Lower leg skin (tissue), 4 donors: ENCODE measurements around the gene ZC3H8. TPM values are rescaled to one million over a fixed set of nuclear protein-coding genes. Genes with fewer than 3 reads are reported as not detected.

Experiments
- DNase-seq, 2 donors: peaks; one replicate each; pipeline ENCODE4 v3.0.0-alpha.2; 2019; ENCODE audit warnings: low spot score in 2 of 2
- H3K4me3 ChIP-seq: fragments of 200-600 bp; sonication (generic); 2 replicates; pipeline ENCODE4 v1.5.1; 2017; ENCODE audit warnings: mild to moderate bottlenecking, low read depth; ENCODE audit not compliant: poor library complexity, severe bottlenecking
- POLR2A ChIP-seq, 2 donors: fragments of 450-650 bp; IDR thresholded peaks; one replicate each; pipeline ENCODE4 v1.6.1; 2016 to 2017; ENCODE audit warnings: antibody characterized with exemption in 2 of 2, mild to moderate bottlenecking in 1 of 2, moderate library complexity in 1 of 2
- WGBS, 2 donors: methylation state at CpG; one replicate each; pipeline ENCODE4 v1.1.5; 2018; 5-methylcytosine and 5-hydroxymethylcytosine counted together
- intact Hi-C: fragments of 100-400 bp; cut with DNase I; formaldehyde crosslinking; loops from one replicate; pipeline ENCODE4 v1.15.0; 2023; ENCODE audit warnings: low total_unique reads
- total RNA-seq, 4 donors: library from RNA; depleted of rRNA; stranded (reverse); fragments of >200 nt; gene quantifications; one replicate each; pipeline ENCODE4 v1.1.0, GENCODE V29; 2016
- TF ChIP-seq, protein P1 (sequence below), 3 donors: fragments of 450-650 bp; IDR thresholded peaks; one replicate each; pipeline ENCODE4 v1.5.1; 2016; ENCODE audit warnings: antibody characterized with exemption in 3 of 3, mild to moderate bottlenecking in 3 of 3, moderate library complexity in 2 of 3

ZC3H8 gene
- total RNA-seq, 4 donors from 2014 or later = 7.9 to 41.0 (median 12.4) TPM

DNA sequence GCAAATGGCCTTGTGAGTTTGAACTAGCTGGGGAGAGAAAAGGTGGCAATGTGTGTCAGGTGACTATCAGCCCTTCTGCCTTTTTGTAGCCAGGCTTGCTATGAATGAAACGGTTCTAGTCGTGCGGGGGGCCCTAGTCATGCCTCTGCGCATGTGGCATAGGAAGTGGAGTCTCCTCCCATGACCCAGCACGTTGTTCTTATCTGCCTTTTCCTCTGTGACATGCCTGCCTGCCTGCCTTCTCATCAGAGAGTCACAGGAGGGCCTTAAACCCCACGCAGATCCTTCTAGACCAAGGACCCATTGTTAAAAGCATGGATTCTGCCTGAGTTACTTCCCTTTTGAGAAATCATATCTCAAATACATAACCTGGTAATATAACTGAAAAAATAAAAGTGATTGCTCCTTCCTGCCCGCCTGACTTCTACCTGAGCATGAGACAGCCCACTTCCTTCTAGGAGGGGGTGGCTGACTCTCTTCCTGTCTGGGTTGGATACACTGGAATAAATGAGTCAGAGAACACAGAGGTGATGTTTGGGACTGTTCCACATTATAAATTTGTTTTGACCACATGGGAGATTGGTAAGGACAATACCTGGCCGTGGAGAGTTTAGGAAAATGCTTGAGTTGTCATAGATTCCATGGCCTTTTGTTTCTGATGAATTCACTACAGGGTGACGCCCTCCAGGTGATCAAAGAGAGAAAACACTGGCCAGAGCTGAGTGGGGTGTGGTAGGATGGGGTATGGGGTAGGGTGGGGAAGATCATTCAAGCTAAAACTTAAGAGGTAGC lies 66.8 kb downstream of the ZC3H8 start:
- TF ChIP-seq, protein P1, sequence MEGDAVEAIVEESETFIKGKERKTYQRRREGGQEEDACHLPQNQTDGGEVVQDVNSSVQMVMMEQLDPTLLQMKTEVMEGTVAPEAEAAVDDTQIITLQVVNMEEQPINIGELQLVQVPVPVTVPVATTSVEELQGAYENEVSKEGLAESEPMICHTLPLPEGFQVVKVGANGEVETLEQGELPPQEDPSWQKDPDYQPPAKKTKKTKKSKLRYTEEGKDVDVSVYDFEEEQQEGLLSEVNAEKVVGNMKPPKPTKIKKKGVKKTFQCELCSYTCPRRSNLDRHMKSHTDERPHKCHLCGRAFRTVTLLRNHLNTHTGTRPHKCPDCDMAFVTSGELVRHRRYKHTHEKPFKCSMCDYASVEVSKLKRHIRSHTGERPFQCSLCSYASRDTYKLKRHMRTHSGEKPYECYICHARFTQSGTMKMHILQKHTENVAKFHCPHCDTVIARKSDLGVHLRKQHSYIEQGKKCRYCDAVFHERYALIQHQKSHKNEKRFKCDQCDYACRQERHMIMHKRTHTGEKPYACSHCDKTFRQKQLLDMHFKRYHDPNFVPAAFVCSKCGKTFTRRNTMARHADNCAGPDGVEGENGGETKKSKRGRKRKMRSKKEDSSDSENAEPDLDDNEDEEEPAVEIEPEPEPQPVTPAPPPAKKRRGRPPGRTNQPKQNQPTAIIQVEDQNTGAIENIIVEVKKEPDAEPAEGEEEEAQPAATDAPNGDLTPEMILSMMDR (IDR thresholded peaks at IDR 0.05) = no peak
- TF ChIP-seq POLR2A (IDR thresholded peaks at IDR 0.05) = no peak
- WGBS, 2 donors = 70 to 80% methylated on average over 9 of the region's 9 CpGs
- intact Hi-C loops = no loop called here
- DNase-seq = no peak
- H3K4me3 ChIP-seq = no peak overlapping the region

DNA sequence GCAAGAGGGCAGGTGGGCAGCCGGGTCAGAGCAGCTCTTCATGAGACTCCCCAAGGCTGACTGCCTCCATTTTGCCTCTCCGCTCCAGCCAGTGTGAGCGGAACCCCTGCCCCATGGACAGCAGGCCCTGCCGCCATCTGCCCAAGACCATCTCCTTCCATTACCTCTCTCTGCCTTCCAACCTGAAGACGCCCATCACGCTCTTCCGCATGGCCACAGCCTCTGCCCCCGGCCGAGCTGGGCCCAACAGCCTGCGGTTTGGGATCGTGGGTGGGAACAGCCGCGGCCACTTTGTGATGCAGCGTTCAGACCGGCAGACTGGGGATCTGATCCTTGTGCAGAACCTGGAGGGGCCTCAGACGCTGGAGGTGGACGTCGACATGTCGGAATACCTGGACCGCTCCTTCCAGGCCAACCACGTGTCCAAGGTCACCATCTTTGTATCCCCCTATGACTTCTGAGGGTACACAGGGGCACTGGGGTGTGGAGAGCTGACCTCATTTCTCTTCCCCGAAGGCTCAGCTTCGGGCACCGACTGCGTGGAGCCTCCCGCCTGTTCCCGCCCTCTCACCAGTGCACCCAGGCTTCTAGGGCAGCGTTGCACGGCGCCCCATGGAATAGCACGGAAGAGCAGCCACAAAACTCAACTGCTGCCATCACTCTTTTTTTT lies 67.7 kb downstream of the ZC3H8 start:
- intact Hi-C loops = no loop called here
- 96% methylated on average over 30 to 31 of the region's 31 CpGs for WGBS, 2 donors
- DNase-seq = no peak
- no peak overlapping the region for H3K4me3 ChIP-seq
- TF ChIP-seq POLR2A (IDR thresholded peaks at IDR 0.05) = no peak
- TF ChIP-seq, protein P1 (IDR thresholded peaks at IDR 0.05) = no peak

DNA sequence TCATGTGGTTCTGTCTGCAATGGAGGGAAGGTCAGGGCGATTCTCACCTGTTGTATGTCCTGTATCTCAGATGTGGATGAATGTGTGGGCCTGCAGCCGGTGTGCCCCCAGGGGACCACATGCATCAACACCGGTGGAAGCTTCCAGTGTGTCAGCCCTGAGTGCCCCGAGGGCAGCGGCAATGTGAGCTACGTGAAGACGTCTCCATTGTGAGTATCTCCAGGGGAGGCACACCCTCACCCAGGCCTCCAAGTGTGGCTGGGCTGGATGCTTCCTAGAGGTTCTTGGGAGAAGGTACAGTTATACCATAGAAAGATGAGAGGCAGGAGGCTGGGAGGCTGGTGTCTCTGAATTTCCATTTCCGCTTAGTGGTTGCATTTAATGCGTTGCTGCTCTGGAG lies 69.7 kb downstream of the ZC3H8 start:
- WGBS, 2 donors = 75 to 85% methylated on average over 8 to 9 of the region's 9 CpGs
- no peak overlapping the region for H3K4me3 ChIP-seq
- intact Hi-C loops = no loop called here
- no peak for DNase-seq
- no peak for TF ChIP-seq POLR2A (IDR thresholded peaks at IDR 0.05)
- TF ChIP-seq, protein P1 (IDR thresholded peaks at IDR 0.05) = no peak

DNA sequence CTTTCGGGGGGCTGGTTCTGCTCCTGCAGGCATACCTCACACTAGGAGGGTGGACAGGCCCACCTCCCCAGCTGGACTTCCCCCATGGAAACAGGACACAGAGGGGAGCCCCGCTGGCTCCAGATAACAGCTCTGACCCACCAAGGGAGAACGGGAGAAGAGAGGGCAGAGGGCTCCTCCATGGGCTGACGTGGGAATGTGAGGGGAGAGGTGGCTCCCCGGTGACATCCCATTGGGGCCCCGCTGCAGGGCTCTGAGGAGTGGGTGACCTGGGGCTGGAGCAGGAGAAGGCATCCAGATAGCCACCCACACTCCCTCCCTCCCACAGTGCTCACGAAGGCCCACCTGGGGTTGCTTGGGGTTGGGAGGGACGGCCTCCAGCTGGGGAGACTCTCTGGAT lies 70.7 kb downstream of the ZC3H8 start:
- intact Hi-C loops = no loop called here
- no peak overlapping the region for H3K4me3 ChIP-seq
- DNase-seq = no peak
- TF ChIP-seq POLR2A (IDR thresholded peaks at IDR 0.05) = no peak
- TF ChIP-seq, protein P1 (IDR thresholded peaks at IDR 0.05) = no peak
- WGBS, 2 donors = 88 to 95% methylated on average over 8 of the region's 8 CpGs

DNA sequence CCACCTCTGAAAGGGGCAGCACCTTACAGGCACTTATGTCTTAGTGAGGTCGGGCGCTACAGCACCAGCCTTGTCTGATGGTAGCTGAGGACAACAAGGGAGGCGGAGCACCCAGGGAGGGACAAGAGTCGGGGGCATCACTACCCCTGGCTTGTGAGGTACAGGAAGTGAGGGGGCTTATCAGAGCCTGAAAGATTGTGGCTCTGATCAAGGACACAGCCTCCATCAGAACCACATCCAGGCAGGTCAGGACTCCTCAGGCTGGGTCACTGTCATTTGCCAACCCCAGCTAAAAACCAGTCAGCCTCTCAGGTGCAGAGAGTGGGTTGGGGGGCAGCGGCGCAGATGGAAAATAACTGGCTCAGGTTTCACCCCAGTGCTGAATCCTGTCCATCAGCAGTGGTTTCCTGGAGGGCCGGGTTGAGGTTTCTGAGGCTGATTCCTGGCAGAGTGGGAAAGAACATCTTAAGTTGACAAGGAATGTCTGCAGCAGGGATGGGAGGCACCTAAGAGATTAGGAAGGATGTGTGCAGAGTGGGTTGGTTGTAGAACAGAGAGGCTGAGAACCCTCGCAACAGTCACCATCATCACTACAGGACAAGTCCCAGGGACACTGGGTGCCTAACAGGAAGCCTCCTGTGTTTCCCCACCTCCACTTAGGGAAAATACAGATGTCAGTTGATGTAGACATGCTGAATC lies 71.4 kb downstream of the ZC3H8 start:
- WGBS, 2 donors = 83 to 93% methylated on average over 8 of the region's 8 CpGs
- no peak for DNase-seq
- H3K4me3 ChIP-seq = no peak overlapping the region

More for the DNA sequence above, 71.4 kb downstream of the ZC3H8 start:
- intact Hi-C loops = no loop called here
- TF ChIP-seq, protein P1 (IDR thresholded peaks at IDR 0.05) = no peak
- TF ChIP-seq POLR2A (IDR thresholded peaks at IDR 0.05) = no peak
